K562 (cell line): ENCODE measurements around the gene ARHGAP42. TPM values are rescaled to one million over a fixed set of nuclear protein-coding genes. Genes with fewer than 3 reads are reported as not detected.

ENCODE experiments used
- E2F6 ChIP-seq, 2 experiments: IDR thresholded peaks; 2 replicates each; pipeline ENCODE4 v1.6.1; 2011; ENCODE audit warnings: borderline replicate concordance in 1 of 2, control low read depth in 1 of 2, low read depth in 1 of 2, low read length in 1 of 2, mild to moderate bottlenecking in 1 of 2, mixed read lengths in 1 of 2, moderate library complexity in 1 of 2; ENCODE audit not compliant: insufficient read depth in 1 of 2, insufficient read length in 1 of 2, poor library complexity in 1 of 2, severe bottlenecking in 1 of 2; ENCODE audit errors: extremely low read depth in 1 of 2
- ELK1 ChIP-seq: sonication (generic); formaldehyde crosslinking; IDR thresholded peaks from 2 replicates; pipeline ENCODE4 v1.8.1; 2022; ENCODE audit warnings: missing genetic modification reagents
- FOXP1 ChIP-seq: sonication (generic); formaldehyde crosslinking; IDR thresholded peaks from 2 replicates; pipeline ENCODE4 v1.8.0; 2022; ENCODE audit warnings: mild to moderate bottlenecking, missing genetic modification reagents
- GABPB1 ChIP-seq: sonication (generic); formaldehyde crosslinking; IDR thresholded peaks from 2 replicates; pipeline ENCODE4 v1.8.0; 2022; ENCODE audit warnings: mild to moderate bottlenecking, missing genetic modification reagents
- HMG20A ChIP-seq: fragments of 450-650 bp; formaldehyde crosslinking; conservative IDR thresholded peaks from 2 replicates; pipeline ENCODE4 v1.4.0; 2020; ENCODE audit warnings: mild to moderate bottlenecking, mixed read lengths
- OTX1 ChIP-seq: fragments of 450-650 bp; formaldehyde crosslinking; IDR thresholded peaks from 2 replicates; pipeline ENCODE4 v1.4.0; 2022; ENCODE audit warnings: mild to moderate bottlenecking
- RBBP5 ChIP-seq: fragments of 200-600 bp; sonication (generic); IDR thresholded peaks from 2 replicates; pipeline ENCODE4 v1.6.1; 2012; ENCODE audit warnings: borderline replicate concordance, mild to moderate bottlenecking, low read length, control low read depth, inconsistent platforms; ENCODE audit not compliant: insufficient read depth, poor library complexity, severe bottlenecking
- ZNF318 ChIP-seq, 2 experiments: fragments of 450-650 bp; IDR thresholded peaks; 2 replicates each; pipeline ENCODE4 v1.6.1; 2016; ENCODE audit warnings: mild to moderate bottlenecking in 2 of 2, borderline replicate concordance in 1 of 2, low read depth in 1 of 2, moderate library complexity in 1 of 2
- polyA plus RNA-seq, 8 experiments: library from polyadenylated mRNA; depleted of rRNA in 4 of 8; stranded (reverse) in 5 of 8; unstranded in 3 of 8; fragments of >200 nt; fragmentation: Nextera tagmentation in 2 of 8; fragmentation: Illumina TruSeq in 1 of 8; extraction: Ambion mirVana in 2 of 8; extraction: Trizol in 1 of 8; gene quantifications; 2 replicates each; pipeline versions ENCODE4 v1.2.1 to v1.2.3, GENCODE V29; 2011 to 2014; ENCODE audit warnings: inconsistent platforms in 1 of 8, missing spikeins in 1 of 8
- total RNA-seq, 7 experiments: library from RNA; depleted of rRNA in 6 of 7; stranded (reverse); fragments of >200 nt in 6 of 7; fragmentation: Illumina TruSeq in 2 of 7; extraction: Trizol in 2 of 7; gene quantifications; 2 replicates each; pipeline versions ENCODE4 v1.2.1 to v1.2.3, GENCODE V29; 2011 to 2021; ENCODE audit warnings: low replicate concordance in 1 of 7
- TF ChIP-seq, protein P1 (sequence below): fragments of 250-450 bp; sonication (Bioruptor Pico); IDR thresholded peaks from 2 replicates; pipeline ENCODE4 v1.5.0; 2020; ENCODE audit warnings: mild to moderate bottlenecking, borderline replicate concordance

Gene ARHGAP42
- total and polyA plus RNA-seq, 9 of the 15 experiments (the other 6 are each of a cell fraction or from before 2014, with no cell fraction given) = 0.95 to 6.1 (median 2.4) TPM

DNA sequence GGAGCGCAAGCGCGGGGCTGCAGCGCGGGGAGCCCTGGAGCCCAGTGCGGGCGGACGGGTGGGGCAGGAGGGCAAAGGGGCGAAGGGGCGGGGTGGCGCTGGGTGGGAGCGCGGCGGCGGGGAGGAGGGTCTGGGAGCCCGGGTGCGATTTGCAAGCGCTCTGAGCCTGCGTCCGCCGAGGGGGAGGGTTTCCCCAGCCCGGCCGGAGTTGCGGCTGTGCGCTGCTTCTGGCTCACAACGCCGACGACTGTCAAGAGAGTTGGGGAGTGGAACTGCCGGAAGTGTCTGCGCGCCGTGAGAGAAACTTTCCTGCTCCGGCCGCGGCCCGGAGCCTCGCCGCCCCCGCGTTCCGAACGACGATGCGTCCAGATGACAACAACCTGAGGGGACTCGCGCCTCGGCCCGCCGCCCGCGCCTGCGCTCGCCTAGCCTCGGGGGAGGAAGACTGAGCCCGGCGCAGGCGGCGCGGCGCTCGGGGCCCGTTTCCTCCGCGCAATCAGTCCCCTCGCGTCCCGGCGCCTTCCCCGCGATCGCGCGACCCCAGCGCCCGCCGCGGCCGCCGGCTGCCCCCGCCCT lies at the start of gene ARHGAP42 (continued):
- TF ChIP-seq RBBP5 = peak; percentile 31
- TF ChIP-seq OTX1 (CRISPR knock-in tag) = no peak
- no peak for TF ChIP-seq HMG20A
- peak in 1 of 2 experiments; percentile 63 for TF ChIP-seq E2F6 (IDR thresholded peaks at IDR 0.05; ENCODE audit: borderline replicate concordance in 1 of 2, extremely low read depth in 1 of 2, insufficient read depth in 1 of 2, insufficient read length in 1 of 2, low read depth in 1 of 2, low read length in 1 of 2, poor library complexity in 1 of 2, severe bottlenecking in 1 of 2)
- 0 out of 2 replicates have a peak, but pooled peaks have one; percentile 23 for TF ChIP-seq GABPB1
- no peak for TF ChIP-seq ELK1 (CRISPR knock-in tag)
- TF ChIP-seq, protein P1, sequence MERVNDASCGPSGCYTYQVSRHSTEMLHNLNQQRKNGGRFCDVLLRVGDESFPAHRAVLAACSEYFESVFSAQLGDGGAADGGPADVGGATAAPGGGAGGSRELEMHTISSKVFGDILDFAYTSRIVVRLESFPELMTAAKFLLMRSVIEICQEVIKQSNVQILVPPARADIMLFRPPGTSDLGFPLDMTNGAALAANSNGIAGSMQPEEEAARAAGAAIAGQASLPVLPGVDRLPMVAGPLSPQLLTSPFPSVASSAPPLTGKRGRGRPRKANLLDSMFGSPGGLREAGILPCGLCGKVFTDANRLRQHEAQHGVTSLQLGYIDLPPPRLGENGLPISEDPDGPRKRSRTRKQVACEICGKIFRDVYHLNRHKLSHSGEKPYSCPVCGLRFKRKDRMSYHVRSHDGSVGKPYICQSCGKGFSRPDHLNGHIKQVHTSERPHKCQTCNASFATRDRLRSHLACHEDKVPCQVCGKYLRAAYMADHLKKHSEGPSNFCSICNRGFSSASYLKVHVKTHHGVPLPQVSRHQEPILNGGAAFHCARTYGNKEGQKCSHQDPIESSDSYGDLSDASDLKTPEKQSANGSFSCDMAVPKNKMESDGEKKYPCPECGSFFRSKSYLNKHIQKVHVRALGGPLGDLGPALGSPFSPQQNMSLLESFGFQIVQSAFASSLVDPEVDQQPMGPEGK = no peak
- TF ChIP-seq FOXP1 (CRISPR knock-in tag) = no peak
- TF ChIP-seq ZNF318 (IDR thresholded peaks at IDR 0.05; ENCODE audit: borderline replicate concordance in 1 of 2, low read depth in 1 of 2) = no peak
